Heart right ventricle (tissue), 16 donors: ENCODE measurements around the gene TTC3. TPM values are rescaled to one million over a fixed set of nuclear protein-coding genes. Genes with fewer than 3 reads are reported as not detected.

Experiments
- ATAC-seq, 8 donors: fragments of 200-7000 bp; cut with Tn5 transposase; one replicate each; pipeline ENCODE4 v1.9.1; 2020; ENCODE audit warnings: mild to moderate bottlenecking in 8 of 8, moderate library complexity in 8 of 8, moderate number of reproducible peaks in 1 of 8
- DNase-seq, 2 donors: peaks; one replicate each; pipeline ENCODE4 v3.0.0-alpha.2; 2020
- H3K27ac ChIP-seq, 10 donors: fragments of 200-600 bp; sonication (generic) in 2 of 10; one replicate each; pipeline versions ENCODE4 v1.5.0 to v1.8.0; 2020 to 2022; ENCODE audit warnings: mild to moderate bottlenecking in 3 of 10
- H3K27me3 ChIP-seq, 7 donors: fragments of 200-600 bp; one replicate each; pipeline ENCODE4 v1.8.0; 2021 to 2022; ENCODE audit warnings: mild to moderate bottlenecking in 2 of 7
- H3K36me3 ChIP-seq, 9 donors: fragments of 200-600 bp; sonication (generic) in 1 of 9; one replicate each; pipeline versions ENCODE4 v1.5.0 to v1.8.0; 2020 to 2022; ENCODE audit warnings: mild to moderate bottlenecking in 2 of 9
- H3K4me1 ChIP-seq, 9 donors: fragments of 200-600 bp; sonication (generic) in 1 of 9; one replicate each; pipeline versions ENCODE4 v1.5.0 to v1.8.0; 2020 to 2022; ENCODE audit warnings: mild to moderate bottlenecking in 4 of 9
- H3K4me3 ChIP-seq, 10 donors: fragments of 200-600 bp; sonication (generic) in 2 of 10; one replicate each; pipeline versions ENCODE4 v1.5.0 to v1.8.0; 2020 to 2022; ENCODE audit warnings: mild to moderate bottlenecking in 7 of 10, moderate library complexity in 2 of 10
- H3K9me3 ChIP-seq, 11 donors: fragments of 200-600 bp in 10 of 11; sonication (generic) in 2 of 11; one replicate each; pipeline versions ENCODE4 v1.5.0 to v1.8.0; 2013 to 2022; ENCODE audit warnings: mild to moderate bottlenecking in 2 of 11, control low read depth in 1 of 11, moderate library complexity in 1 of 11
- WGBS, 2 donors: extraction: QIAGEN DNeasy Blood & Tissue Kit; methylation state at CpG; one replicate each; pipeline ENCODE4 v1.1.7; 2013; ENCODE audit warnings: inconsistent platforms in 1 of 2; 5-methylcytosine and 5-hydroxymethylcytosine counted together
- intact Hi-C, 10 donors: fragments of 100-400 bp; cut with DNase I; formaldehyde crosslinking; loops; one replicate each; pipeline versions ENCODE4 v1.11.1 to v1.14.2; 2022
- polyA plus RNA-seq, 2 donors: library from polyadenylated mRNA; stranded (reverse); fragments of 200-250 nt; gene quantifications; one replicate each; pipeline ENCODE4 v1.2.3, GENCODE V29; 2013
- total RNA-seq, 10 donors: library from RNA; stranded (reverse); fragmentation: NEBNext Ultra II Directional in 3 of 10; extraction: Animal tissue kit (Norgen Biotek cat#: 25700) in 3 of 10; gene quantifications; one replicate each; pipeline versions ENCODE4 v1.2.1 to v1.2.4, GENCODE V29; 2021 to 2023
- TF ChIP-seq, protein P1 (sequence below), 9 donors: fragments of 200-600 bp; sonication (generic) in 2 of 9; IDR thresholded peaks; one replicate each; pipeline versions ENCODE4 v1.5.0 to v1.8.0; 2021 to 2022; ENCODE audit warnings: antibody characterized with exemption in 9 of 9, mild to moderate bottlenecking in 5 of 9, moderate library complexity in 1 of 9
- donor health status: Arrhythmogenic right ventricular cardiomyopathy.
- donor health status: ischemic (EF 13 %, LVEDD 7.1; RV severe dilation, severe dysfunction).
- donor health status: healthy with polysubstance abuse.
- donor health status: DM: no; HTN: yes; CAD: no.
- donor health status: DM: no; HTN: no; CAD: no.
- donor health status: ischemic (EF 25% LVEDD 6.9; RV normal size, moderate dysfunction).
- donor health status: ischemic (EF 25% LVEDD 5.7; RV mildly dilated, moderate dysfunction).
- donor health status: healthy.
- donor health status: DM: yes; HTN: yes; CAD: no.
- donor health status: Ischemic cardiomyopathy.
- donor health status: ischemic (EF 35%, LVEDD 5.7; RV mildly dilated, moderate dysfunction).
- donor health status: nonischemic (EF 11% LVEDD 7.7; RV severe dilation, severe dysfunction).
- donor health status: DM: yes; HTN: yes; CAD: no.
- donor health status: PGD.
- donor health status: ischemic (EF 29% LVEDD 5.4; RV normal size, mild dysfunction).
- donor health status: nonischemic (EF 23%, LVEDD 6.1; RV moderate dilation, normal function).

The TTC3 gene
- total and polyA plus RNA-seq, 12 donors, result 14.0 to 62.1 (median 50.1) TPM

DNA sequence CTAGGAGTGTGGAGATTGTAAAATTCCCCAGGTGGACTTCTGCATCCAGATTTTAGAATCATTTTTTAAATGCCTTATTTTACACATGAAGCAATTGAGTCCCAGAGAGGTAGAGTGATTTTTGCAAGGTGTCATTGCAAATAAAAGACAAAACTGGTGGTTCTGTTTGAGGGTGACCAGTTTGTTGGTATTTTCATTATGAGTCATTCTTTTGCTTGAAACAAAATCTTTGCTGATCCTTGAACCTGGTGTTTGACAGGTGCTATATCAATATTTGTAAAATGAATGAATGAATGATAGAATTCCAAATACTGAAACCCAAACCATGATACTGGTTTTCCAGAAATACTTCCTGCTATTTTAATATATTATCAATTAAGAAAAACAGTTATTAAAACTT, 44.1 kb downstream of the TTC3 start:
- no peak for ATAC-seq
- Histone ChIP-seq H3K9me3 (no peaks in the 10 kb centered on the region), H3K4me3 (no peak overlapping the region), H3K4me1 (no peaks in the 10 kb centered on the region), H3K27ac (no peak overlapping the region), H3K36me3 (peaks cover 0 to 30% (median 0%) of the 10 kb centered on the region in 9 donors), H3K27me3 (no peaks in the 10 kb centered on the region)
- no peak for DNase-seq
- intact Hi-C loops, result no loop called here
- TF ChIP-seq, protein P1, sequence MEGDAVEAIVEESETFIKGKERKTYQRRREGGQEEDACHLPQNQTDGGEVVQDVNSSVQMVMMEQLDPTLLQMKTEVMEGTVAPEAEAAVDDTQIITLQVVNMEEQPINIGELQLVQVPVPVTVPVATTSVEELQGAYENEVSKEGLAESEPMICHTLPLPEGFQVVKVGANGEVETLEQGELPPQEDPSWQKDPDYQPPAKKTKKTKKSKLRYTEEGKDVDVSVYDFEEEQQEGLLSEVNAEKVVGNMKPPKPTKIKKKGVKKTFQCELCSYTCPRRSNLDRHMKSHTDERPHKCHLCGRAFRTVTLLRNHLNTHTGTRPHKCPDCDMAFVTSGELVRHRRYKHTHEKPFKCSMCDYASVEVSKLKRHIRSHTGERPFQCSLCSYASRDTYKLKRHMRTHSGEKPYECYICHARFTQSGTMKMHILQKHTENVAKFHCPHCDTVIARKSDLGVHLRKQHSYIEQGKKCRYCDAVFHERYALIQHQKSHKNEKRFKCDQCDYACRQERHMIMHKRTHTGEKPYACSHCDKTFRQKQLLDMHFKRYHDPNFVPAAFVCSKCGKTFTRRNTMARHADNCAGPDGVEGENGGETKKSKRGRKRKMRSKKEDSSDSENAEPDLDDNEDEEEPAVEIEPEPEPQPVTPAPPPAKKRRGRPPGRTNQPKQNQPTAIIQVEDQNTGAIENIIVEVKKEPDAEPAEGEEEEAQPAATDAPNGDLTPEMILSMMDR (IDR thresholded peaks at IDR 0.05), result no peak

DNA sequence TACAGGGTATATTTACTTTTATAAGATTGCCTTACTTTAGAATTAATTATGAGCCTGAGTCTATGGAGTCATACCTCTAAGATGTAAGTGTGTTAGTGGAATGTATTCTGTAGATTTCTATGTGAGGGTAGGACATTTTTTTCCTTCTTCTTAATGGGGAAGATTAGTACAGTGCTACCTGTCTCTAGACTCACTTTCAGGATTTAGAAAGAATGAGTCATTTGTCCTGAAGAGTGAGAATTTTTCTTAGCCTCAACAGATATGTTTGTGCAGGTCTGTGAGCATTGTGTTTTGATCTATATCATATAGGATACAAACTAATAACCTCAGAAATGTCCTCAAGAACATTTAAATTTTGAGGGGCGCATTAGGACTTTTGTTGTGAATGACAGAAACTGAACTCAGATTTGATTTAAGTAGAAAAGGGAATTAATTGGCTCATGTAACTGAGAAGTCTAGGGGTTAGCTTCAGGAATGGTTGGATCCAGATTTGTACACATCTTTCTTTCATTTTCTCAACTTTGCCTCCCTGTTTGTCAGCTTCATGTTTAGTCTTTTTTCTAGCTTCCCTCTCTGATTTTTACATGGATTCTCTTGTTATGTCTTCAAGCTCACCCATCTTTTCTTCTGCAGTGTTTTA, 45.3 kb downstream of the TTC3 start:
- ATAC-seq, result no peak
- no peaks in the 10 kb centered on the region for H3K9me3 ChIP-seq
- H3K27ac ChIP-seq, result no peak overlapping the region

DNA sequence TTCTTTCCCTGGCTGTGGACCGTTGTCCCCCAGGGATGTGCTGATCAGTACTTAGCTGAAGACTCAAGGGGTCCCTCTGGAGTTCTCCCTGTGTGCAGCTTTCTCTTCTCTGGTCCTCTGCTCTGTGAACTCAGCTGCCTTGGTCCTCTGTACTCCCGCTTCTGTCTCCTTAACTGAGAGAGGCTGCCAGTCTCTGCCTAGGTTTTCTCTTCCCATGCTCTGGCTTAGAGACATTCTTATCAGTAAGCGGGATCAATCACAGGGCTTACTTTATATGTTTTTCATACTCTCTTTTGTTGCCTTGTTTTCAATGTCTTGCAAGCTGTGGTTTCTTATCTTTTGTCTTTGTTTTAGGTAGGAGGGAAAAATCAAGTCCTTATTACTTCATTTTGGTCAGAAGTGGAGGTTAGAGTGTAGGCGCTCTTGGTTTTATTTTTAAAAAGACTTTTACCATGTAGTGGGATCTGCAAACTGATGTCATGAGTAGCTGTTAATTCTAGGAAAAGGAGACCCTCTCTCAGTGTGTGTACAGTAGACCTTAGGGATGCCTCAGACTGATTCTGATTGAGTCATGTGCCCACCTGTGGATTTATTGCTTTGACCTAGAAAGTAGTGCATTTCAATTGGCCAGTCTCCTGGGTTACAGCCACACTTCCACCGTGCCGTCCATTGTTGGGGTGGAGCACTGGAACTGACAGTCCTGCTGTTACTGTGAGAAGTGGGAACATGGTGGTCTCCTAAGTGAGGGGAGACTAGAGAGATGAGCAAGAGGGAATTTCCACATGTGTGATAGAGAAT, 46.6 kb downstream of the TTC3 start:
- DNase-seq, result no peak
- intact Hi-C loops, result no loop called here
- Histone ChIP-seq H3K27ac (no peak overlapping the region), H3K9me3 (no peaks in the 10 kb centered on the region), H3K36me3 (peaks cover 0 to 54% (median under 1%) of the 10 kb centered on the region in 9 donors), H3K27me3 (no peaks in the 10 kb centered on the region), H3K4me3 (no peak overlapping the region), H3K4me1 (no peaks in the 10 kb centered on the region)
- WGBS, 2 donors, result 81 to 82% methylated on average over 6 of the region's 6 CpGs
- TF ChIP-seq, protein P1 (IDR thresholded peaks at IDR 0.05), result no peak
- no peak for ATAC-seq

More for the DNA sequence above, 45.3 kb downstream of the TTC3 start:
- no peaks in the 10 kb centered on the region for H3K4me1 ChIP-seq
- WGBS, 2 donors, result 0 to 60% methylated on average over 1 of the region's 1 CpG
- TF ChIP-seq, protein P1 (IDR thresholded peaks at IDR 0.05), result no peak
- intact Hi-C loops, result no loop called here
- DNase-seq, result no peak
- H3K36me3 ChIP-seq, result peaks cover 0 to 41% (median 0%) of the 10 kb centered on the region in 9 donors
- no peaks in the 10 kb centered on the region for H3K27me3 ChIP-seq
- no peak overlapping the region for H3K4me3 ChIP-seq

DNA sequence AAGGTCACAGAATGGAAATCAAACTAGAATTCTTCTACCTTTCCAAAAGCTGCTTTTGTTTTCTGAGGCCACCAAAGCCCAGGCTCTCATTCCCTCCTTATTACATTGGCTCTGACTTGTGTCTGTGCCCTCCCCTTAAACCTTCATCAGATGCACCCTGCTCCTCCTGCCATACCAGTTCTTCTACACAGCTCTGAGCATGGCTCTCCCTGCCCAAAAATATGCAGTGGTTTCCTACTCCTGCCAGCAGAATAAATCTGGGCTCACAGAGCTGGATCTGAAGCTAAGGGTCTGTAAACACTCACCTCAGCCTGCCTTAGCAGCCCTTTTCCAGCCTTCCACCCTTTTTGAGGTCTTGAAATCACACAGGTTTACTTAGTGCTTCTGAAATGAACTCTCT, 55.0 kb downstream of the TTC3 start:
- Histone ChIP-seq H3K4me3 (no peak overlapping the region), H3K4me1 (no peaks in the 10 kb centered on the region), H3K27ac (no peak overlapping the region), H3K27me3 (no peaks in the 10 kb centered on the region), H3K36me3 (peaks cover 0 to 100% (median 34%) of the 10 kb centered on the region in 9 donors), H3K9me3 (no peaks in the 10 kb centered on the region)
- TF ChIP-seq, protein P1 (IDR thresholded peaks at IDR 0.05), result no peak
- ATAC-seq (no peak), DNase-seq (no peak)
- intact Hi-C loops, result no loop called here
